Breast epithelium (tissue), 3 donors: ENCODE measurements around the gene MFN2.

Source experiments
- POLR2A ChIP-seq: fragments of 450-650 bp; IDR thresholded peaks from one replicate; pipeline ENCODE4 v1.6.1; 2016; ENCODE audit warnings: antibody characterized with exemption, mild to moderate bottlenecking, moderate library complexity
- POLR2AphosphoS5 ChIP-seq, 3 donors: sonication (generic); formaldehyde crosslinking; IDR thresholded peaks; one replicate each; pipeline ENCODE4 v1.6.1; 2017; ENCODE audit warnings: antibody characterized with exemption in 3 of 3
- TF ChIP-seq, protein P1 (sequence below), 3 donors: fragments of 450-650 bp; IDR thresholded peaks; one replicate each; pipeline ENCODE4 v1.5.1; 2016 to 2017; ENCODE audit warnings: antibody characterized with exemption in 3 of 3, mild to moderate bottlenecking in 3 of 3, moderate library complexity in 3 of 3

DNA sequence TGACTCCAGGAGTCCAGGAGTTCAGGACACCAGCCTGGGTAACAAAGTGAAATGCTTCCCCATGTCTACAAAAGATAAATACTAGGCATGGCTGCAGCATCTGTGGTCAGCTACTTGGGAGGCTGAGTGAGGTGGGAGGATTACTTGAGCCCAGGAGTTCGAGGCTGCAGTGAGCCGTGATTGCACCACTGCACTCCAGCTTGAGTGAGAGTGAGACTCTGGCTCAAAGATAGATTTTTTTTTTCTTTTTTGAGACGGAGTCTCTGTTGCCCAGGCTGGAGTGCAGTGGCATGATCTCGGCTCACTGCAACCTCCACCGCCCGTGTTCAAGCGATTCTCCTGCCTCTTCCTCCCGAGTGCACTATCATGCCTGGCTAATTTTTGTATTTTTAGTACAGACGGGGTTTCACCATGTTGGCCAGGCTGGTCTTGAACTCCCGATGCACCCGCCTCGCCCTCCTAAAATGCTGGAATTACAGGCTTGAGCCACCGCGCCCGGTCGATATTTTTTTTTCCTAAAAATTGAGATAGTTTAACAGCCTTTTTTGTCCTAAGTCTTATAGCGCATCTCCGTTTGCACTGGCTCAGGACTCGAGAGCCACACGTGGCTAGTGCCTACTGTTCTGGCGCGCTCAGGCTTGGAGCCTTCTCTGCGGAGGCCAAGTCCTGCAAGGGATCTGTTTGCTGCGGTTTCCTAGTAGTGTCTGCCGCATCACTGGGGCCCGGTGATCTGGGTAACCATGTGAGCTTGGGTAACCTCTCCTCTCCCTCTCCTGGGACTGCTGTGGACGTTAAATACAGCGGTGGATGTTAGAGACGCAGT is 1.0 kb upstream of the MFN2 start:
- TF ChIP-seq, protein P1, sequence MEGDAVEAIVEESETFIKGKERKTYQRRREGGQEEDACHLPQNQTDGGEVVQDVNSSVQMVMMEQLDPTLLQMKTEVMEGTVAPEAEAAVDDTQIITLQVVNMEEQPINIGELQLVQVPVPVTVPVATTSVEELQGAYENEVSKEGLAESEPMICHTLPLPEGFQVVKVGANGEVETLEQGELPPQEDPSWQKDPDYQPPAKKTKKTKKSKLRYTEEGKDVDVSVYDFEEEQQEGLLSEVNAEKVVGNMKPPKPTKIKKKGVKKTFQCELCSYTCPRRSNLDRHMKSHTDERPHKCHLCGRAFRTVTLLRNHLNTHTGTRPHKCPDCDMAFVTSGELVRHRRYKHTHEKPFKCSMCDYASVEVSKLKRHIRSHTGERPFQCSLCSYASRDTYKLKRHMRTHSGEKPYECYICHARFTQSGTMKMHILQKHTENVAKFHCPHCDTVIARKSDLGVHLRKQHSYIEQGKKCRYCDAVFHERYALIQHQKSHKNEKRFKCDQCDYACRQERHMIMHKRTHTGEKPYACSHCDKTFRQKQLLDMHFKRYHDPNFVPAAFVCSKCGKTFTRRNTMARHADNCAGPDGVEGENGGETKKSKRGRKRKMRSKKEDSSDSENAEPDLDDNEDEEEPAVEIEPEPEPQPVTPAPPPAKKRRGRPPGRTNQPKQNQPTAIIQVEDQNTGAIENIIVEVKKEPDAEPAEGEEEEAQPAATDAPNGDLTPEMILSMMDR (IDR thresholded peaks at IDR 0.05): no peak
- no peak for TF ChIP-seq POLR2A
- TF ChIP-seq POLR2AphosphoS5 (IDR thresholded peaks at IDR 0.05): no peak
